Ishikawa (cell line): ENCODE data around the gene TNP1.

Experiments
- CREB1 ChIP-seq: IDR thresholded peaks from 2 replicates; pipeline ENCODE4 v1.6.1; 2012; ENCODE audit warnings: low read depth
- EP300 ChIP-seq: IDR thresholded peaks from 2 replicates; pipeline ENCODE4 v1.6.1; 2012; ENCODE audit warnings: borderline replicate concordance
- TAF1 ChIP-seq: IDR thresholded peaks from 2 replicates; pipeline ENCODE4 v1.6.1; 2012; ENCODE audit warnings: low read depth, mild to moderate bottlenecking
- TEAD4 ChIP-seq: IDR thresholded peaks from 2 replicates; pipeline ENCODE4 v1.6.1; 2012

DNA sequence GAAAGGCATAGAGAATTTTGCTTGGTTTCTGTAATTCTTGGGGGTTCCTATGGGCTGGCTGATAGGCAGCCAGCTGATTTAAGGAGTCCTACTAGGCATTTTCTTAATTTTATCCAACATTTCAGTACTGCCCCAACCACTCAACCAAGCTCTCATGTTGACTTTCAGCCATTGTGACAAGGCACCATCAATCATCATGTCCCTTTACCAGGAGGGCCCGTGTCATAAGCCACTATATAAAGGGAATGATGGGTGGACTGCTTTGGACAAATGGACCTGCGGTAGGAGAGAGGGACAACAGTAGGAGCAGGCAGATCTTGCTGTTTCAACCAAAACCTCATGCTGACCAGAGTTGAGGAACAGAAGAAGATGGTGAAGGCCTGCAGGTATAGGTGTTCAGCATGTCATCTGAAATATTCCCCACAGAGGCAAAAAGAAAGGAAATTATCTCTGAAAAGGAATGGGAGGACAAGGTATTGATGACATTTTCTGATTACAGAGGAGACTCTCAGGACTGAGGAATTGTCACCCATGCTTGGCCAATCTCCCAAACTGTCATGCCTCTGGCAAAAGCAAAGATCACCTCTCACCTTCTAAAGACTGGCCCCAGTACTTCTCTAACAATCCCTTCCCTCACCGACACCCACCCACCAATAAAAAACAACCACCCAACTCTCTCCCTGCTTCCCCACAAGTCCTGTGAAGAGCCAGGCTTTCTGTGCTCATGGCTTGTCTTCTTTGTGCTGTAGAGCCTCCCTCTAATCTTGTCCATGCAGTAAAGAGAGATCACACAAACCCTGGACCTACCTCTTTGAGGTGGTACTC, 10.9 kb upstream of the TNP1 start:
- TF ChIP-seq TEAD4 (no peak), TAF1 (no peak), EP300 (no peak), CREB1 (no peak)
